Activated CD8-positive, alpha-beta memory T cell treated with anti-CD3 and anti-CD28 coated beads, Interleukin-2, amount 50 U/mL, for 1 hour (primary cell): Measurements from ENCODE around the gene VAV2.

Experiments
- DNase-seq: peaks from one replicate; pipeline ENCODE4 v3.0.0-alpha.2; 2020; ENCODE audit errors: extremely low read depth

The VAV2 gene

DNA sequence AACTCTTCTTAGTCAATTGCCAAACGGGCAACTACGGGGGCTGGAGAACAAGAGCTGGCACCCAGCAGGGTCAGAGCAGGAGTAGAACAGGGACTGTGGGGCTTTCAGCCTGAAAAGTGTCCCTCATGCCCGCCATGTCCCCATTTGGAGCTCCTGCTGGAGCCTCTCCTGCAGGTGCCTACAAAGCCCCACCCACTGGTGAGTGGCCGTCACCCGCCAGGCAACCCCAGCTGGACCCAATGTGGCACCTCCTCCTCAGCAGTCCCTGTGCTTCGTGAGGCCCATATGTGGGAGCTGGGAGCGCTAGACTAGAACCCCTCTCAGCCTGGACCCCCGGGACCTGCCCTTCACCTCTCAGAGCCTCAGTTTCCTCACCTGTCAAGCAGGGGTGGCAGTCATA is 40.9 kb downstream of the VAV2 start:
- no peak for DNase-seq

DNA sequence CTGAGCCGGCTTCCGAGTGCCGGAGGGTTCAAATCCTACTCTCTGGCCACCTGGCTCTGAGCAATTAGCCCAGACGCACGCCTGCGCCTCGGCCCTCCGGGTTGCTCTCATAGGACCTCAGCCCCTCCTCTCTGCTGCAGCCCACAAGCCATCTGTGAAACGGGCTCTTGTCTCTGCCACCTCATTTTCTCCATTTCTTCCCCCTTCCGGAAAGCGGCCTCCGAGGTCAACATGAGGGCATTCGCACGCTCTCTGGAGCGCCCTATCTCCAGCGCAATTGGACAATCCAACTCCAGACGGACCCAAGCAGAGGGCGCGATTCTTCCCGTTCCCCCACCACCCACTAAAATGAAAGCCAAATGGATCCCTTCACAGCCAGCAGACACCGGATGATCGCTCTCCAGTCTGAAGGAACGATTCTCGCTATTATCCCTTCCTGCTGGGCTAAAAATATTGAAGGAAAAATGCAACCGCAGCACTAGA is 41.5 kb downstream of the VAV2 start:
- no peak for DNase-seq

DNA sequence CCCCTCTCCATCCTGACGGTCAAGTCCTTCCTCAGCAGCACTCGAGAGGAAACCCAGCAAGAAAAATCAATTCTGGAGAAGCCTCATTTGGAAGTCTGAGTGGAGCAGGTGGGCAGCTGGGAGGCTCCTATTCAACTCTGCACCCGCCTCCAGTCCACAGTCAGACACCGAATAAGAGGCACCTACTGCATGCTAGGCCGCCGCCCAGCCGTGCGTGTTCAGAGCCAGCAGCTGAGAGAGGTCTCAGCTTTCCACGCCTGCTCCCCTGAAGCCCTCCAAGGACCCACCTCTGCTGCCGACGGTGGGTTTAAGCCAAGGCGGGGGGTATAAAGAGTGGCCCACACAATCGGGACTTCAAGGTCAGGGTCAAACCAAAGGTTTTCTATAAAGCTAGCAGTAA is 41.9 kb downstream of the VAV2 start:
- DNase-seq, result no peak

DNA sequence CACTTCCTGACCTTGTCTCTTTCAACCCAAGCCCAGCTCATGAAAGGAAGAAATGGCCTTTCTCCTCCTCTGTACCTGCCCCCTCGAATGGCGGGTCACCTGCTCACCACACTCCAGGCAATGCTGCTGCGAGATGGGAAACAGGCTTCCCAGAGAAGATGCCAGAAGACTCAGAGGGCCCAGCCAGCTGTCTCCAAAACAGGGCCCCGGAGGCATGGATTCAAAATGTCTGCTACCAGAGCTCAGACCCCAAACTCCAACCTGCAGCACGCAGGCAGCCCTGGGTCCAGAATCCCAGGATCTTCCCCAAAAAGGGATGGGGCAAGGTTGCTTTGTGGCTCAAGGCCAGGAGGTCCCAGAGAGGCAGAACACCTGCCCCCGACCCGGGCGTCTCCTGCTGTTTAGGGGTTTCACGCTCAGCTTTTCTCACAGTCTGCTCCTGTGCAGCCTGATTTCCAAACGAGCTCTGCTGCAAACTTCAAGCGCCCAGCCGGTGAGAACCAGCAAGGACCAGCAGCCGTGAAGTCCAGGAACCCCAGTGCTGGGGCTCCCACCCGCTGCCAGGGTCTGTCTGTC is 42.5 kb downstream of the VAV2 start:
- DNase-seq, result no peak

DNA sequence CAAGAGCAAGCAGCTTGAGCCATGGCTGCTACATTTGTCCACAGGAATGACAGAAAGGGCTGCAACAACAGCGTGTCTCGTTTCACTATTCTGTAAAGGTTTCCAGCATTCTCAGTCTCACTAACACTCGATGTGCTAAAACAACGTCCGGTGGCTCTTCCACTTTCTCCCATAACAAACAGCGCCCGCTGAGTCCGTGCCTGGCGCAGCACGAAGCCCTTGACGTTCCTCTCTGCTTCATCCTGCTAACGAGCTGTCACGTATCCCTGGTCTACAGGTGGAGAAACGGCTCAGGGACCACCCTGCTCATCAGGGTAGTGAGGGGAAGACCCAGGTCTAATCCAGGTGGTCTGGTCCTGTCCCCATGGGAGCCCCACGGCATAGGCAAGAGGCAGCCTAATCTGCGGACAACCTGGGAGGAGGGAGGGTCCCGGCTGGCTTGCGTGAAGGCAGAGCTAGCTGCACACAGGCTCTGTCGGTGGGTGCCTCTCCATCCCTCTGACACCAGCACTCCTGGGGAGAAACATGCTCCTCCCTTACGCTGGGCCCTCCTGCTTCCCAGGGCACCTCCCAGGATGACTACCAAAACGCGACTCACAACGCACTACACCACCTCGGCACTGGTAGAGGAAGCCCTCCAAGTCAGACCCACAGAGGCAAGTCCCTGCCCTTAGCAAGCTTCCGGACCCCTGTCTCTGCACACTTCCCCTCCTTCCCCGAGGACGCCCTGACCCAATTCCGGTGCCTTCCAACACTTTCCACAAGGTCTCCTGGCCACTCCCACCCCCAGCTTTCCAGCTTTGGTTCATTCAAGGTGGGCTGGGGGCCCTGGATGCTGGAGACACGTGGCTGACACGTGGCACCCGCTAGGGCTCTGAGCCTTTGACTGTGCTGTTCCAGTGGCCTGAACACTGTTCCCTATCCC is 43.3 kb downstream of the VAV2 start:
- no peak for DNase-seq

DNA sequence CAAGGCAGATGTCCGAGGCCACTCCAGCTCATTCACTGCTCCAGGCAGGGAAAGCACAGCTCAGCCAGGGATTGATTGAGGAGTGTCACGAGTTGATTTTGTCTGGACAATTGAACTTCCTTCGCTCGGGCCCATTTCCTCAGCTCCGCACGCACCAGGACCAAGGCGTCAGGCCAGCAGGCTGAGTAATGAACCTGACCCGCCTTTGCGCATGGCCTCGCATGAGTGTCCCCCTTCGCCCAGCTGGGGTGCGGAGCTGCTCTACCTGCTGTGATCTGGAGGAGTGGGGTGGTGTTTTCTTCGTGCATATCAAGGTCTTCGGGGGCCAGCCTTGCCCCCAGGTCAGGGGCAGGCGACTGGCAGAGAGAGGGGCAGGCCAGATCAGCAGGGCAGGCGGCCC is 44.0 kb downstream of the VAV2 start:
- DNase-seq, result no peak

DNA sequence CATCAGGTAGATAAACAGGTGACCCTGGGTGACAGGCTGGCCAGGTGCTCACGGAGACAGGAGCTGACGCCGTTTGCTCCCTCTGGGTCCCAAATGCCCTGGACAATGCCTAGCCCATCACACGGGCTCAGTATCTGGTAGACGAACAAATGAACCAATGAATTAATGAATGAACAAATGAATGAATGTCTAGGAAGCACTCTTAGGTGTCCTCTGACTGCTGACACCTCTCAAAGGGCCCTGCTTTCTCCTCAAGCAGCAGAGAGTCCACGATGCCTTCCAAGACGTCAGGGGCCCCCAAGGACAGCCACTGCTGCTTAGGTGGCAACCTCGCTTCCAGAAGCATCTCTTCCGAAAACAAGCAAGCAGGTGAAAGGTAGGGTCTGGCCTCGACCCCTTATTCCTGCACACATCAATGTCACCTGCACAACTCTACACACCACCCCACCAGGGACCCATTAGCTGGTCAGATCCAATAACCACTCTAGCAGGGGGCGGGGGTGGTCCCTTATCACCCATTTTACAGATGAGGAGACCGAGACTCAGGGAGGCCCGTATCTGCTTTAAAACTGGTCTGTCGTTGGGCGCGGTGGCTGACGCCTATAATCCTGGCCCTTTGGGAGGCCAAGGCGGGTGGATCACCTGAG is 45.2 kb downstream of the VAV2 start:
- DNase-seq, result no peak

DNA sequence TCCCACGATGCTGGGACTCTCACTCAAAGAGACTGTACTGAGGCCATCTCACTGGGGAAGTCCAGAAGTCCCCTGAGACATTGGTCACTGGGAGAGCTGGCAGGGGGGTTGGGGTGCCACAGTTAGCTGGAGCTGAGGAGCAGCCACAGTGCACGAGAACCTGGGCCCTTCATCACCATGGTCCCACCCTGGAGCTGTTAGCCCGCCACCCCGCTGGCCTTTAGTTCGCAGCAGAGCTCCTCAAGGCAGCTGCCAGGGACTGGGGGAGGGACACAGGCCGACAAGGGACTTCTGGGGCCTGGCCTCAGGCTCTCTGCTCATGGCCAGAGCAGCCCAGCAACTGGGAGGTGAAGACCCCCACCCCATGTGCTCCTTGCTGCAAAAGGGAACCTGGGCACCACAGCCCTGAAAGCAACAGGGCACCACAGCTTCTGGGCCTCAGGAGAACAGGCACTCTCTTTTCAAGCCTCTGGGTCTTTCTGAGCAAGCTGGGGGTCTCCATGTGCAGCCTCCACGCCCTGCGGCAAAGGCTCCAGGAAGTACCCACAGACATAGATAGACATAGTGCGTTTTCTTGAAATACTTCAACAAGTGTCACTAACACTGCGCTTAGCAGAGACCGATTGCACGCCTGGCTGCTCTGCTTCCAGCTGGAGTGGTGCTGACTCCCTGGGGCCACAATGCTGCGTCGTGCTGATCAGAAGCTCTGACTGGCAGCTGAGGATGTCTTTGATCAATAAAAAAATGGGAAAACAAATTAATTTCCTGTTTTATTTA is 46.0 kb downstream of the VAV2 start:
- no peak for DNase-seq

DNA sequence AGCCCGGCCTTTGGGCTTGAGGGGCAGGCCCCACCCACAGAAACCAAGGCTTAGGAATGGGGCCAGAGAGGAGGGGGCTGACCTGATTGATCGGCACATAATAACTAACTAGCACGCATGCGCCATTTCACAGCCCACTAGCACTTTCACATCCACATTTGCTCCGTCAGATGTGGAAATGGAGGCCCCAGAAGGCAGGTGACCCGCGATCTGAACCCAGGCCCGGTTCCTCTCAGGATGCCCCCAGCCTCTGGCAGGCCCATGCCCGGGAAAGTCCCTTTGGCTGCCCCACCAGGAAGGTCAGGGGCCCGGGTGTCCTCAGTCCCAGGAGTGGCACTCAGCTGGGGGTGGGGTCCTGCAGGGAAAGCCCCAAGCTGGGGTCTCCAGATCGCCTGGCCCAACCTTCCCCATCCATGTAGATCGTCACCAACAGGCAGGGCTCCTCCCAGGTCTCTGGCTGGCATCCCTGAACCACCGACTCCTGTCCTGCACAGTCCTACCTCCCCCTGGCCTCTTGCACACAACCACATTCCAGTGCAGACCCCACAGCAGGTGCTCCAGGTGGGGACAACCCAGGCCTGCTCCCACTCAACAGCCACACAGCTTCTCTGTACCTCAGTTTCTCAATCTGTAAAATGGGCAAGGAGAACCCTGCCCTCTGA is 46.7 kb downstream of the VAV2 start:
- DNase-seq, result no peak

DNA sequence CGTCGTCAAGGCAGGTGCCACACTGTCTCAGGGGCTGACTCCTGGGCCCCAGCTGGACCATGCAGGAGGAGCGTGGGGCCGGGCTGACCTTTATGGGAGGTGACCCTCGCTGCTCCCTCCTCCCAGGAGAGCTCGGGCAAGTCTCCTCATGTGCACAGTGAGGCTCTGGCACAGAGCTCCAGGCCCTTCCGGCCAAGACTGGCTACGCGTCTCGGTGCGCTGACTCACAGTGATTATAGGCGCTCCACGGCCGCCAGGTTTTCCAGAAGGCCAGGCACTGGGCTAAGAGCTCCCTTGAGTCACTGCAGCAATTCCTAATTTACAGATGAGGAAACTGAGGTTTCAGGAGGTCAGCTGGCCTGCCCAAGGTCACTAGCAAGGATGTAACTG is 47.4 kb downstream of the VAV2 start:
- DNase-seq, result no peak

DNA sequence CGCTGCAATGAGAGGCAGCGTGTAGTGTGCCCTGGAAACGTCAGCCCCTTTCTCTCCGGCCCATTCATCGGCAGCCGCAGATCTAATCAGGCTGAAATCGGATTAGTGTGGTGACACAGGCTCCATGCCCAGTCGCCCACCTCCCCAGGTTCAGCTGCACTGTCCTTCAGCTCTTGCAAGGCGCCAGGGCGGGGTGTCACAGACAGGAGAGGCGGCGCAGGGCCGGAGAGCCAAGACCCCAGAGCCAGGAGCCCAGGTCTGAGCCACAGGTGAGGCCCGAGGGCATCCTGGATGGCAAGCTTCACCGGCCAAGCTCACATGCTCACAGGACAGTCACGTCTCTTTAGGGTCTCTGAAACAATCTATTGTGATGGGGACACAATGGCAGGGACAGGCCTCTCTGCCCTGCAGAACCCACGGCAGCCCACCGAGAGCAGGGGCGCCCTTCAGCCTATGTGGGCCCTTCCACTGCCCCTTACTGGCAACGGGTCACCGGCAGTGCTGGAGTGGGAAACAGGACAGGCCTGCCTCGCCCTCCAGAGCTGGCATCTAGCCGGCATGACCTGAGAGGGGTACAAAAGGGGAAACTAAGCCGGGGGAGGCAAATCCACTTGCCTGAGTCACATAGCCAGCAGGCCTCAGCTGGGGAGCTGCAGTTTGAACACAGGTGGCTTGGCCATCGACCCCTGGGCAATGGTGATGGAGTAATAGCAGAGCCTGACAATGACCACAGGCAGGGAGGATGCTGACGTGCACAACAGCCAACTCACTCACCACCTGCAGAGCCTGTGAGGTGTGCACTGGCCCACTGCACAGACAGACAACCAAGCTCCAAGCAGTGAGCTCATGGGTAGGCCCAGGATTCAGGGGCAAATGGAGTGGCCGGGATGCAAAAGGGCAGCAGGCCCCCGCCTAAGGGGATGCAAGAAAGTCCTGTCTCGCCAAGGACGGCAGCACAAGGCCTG is 48.1 kb downstream of the VAV2 start:
- DNase-seq, result no peak

DNA sequence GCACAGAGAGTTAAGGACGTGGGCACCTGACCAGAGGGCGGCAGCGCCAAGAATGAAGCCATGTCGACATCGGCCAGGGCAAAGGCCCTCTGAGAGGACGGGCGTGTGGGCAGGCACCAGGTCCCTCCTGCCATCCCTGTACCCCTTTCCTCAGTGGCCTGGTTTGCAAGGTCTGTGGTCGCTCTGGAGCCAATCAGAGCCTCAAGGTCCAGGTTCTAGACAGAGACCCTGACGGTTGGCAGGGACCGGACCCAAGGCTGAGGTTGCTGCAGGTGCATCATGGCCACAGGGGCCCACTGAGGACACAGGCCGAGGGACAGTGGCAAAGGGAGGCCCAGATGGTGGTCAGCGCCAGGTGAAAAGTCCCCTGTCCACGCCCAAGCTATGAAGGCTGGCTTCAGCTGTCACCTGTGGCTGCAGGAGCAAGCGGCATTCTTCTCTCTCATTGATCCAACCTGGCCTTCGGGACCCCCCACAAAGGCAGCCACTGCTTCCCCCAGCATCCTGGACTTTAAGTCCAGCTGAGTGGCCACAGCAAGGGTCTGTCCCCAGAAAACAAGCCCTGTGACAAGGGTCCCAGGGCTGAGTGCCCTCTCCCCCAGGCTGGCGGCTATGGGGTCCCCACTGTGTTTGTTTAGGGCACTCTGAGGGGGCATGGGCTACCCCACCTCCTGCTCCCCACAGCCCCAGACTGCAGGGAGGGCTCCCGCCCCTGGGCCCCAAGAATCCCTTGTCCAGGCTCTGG is 48.9 kb downstream of the VAV2 start:
- DNase-seq, result no peak

DNA sequence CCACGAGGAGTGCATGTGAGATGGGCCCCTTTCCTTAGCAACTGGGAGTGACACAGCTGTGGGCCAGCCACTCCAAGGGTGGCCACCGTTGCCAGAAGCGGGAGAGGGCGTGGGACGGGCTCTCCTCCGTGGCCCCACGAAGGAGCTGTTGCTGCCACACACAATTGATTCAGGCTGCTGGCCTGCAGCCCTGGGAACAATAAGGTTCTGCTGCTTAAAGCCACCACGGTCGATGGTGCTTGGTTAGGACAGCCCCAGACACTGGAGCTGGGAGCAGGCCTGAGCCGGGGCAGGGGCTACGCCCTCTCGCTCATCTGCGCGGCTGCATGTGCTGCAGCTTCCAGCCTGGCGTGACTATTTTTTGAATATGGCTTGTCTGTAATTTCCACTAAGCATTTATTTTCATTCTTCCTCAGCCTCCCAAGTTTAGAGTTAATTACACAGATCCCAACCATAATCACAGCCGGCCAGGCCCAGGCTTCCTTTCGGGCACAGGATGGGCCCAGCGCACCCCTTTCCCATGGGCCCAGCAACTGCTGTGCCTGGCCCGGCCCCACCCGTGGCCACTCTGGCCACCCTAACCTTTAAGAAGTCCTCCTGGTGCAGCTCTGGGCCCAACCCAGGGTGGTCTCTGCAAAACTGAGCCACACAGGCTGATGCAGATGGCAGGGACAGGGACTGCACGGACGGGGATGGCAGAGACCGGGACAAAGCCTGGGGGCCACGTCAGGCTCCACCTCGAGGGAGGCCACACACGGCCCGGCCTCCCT is 49.7 kb downstream of the VAV2 start:
- no peak for DNase-seq

DNA sequence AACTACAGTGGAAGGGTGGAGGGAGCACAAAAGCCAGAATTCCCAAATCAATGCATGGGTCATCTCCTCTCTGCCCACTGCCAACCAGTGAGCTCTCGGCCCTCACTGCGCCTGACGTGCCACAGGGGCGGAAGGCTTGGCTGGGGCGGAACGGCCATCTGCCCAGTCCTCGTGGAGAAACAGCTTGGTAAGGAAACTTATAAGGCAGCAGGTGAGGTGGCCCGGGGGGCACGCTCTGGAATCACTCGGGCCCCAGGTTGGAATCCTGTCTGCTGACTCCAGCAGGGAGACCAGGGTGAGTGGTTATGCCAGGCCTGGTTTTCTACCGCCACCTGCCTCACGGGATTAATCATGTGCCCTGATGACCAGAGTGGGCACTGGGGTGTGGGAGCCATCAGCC is 52.3 kb downstream of the VAV2 start:
- no peak for DNase-seq

DNA sequence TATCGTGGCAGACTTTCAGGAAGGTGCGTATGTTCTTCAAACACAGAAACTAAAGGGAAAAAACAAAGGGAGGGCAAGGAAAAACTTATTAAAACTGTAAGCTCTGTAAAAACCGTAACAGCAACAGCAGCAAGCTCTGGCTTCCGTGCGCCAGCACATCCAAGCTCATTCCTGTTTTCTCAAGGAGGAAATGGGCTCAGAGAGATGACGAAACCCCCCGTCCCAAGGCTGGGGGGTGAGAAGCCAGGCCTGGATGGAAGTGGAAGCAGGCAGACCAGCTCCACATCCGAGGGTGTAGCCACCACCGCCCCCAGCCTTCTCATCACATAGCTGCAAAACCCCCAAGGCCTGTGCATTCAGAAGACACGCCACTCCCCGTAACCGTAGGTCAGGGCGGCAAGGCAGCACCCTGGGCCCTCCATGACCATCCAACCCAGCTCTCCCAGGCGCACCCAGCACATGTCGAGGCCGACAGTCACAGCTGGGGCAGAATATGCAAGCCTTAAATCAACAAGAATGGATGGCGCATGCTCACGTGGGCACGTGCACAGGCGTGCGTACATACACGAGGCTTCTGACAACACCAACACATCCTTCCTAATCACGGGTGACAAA is 52.8 kb downstream of the VAV2 start:
- no peak for DNase-seq

DNA sequence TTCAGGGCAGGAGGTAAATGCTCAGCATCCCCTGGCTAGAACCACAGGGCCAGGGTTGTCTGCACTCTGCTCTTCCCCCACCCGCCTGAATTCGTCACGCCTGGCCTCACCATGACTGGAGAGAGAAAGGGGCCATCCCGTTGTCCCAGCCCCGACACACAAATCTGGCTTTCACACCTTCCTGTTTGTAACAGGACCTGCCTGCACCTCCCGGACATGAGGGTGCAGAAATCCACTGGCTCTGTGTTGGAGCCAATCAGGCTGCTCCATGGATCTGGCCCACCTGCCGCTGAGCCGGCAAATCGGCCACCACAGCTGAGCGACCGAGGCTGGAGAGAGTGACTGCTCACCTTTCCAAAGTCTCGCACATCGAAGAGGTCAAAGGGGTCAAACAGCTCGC is 53.4 kb downstream of the VAV2 start:
- no peak for DNase-seq

DNA sequence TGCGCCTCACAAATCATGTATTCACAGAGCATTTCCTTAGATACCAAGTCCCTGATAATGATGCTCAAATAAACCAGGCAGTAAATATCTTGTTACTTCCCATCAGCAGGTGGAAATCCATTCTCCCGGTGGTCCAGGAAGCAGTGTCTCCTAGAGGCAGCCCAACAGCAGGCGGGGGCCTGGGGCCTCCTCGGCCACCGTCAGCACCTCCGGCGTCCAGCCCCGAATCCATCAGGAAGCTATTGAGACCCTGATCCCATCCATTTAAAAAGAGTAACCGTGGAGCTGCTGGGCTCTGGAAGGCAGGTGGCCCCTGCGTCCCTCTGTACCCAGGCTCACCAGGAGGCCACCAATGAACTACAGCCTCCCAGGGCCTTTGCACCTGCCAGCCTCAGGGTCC is 54.0 kb downstream of the VAV2 start:
- no peak for DNase-seq

DNA sequence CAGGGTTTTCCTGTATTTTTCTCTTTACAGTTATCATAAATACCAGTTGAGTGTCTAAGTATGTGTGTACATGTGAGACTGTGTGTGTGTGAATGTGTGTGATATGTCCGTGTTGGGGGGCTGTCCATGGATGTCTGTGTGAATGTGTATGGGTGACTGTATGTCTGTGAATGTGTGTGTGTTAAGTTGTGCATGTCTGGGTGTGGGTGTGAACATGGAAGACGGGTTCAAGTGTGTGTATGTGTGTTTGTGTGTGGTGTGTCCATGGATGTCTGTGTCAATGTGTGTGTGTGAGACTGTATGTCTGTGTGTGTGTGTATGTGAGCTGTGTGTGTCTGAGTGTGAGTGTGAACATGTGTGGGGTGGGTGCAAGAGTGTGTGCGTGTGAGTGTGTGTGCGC is 55.0 kb downstream of the VAV2 start:
- no peak for DNase-seq
